Measurements from ENCODE around the gene ZNF26.
A peak's percentile ranks its signal among the peaks of the same experiment; 100 is the strongest.
"Not testable (repeated sequence)": the region's sequence is repeated elsewhere in the genome, so short reads cannot be mapped to it uniquely, and the experiment has no call there.

Gene ZNF26

DNA sequence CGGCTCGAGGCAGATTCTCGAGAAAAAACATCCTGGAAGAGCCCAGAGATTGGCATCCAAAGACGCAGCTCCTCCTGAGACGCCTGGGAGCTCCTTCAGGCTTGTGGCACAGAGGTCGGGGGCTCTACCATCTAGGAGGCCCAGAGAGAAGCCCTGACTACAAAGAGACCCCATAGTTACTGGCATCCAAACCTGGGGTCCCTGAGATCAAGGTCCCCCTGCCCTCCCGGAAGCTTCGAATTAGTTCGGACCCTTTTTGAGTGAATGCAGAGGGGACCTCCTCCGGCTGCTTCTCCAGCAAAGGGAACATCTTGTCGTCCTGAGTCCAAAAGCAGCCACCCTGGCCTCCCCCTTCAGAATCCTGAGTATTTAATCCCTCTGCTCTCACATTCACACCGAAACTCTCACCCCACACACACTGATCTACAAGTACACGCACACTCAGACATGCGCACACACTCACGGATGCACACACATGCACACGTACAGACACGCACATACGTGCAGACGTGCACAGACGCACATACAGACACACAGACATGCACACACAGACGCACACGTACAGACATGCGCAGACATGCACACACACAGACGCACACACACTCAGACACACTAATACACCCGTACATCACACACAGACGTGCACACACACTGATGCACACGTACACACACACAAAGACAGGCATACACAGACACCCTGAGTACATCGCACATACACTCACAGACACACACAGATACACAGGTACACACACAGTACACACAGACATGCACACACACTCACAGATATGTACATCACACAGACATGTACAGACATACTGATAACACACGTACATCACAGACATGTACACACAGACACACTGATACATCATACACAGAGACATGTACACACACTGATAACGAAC lies 36.0 kb upstream of the ZNF26 start:
- Mint-ChIP-seq H3K9me3 (no peaks in the 10 kb centered on the region), H3K4me3 (no peak overlapping the region), H3K27me3 (no peaks in the 10 kb centered on the region), H3K4me1 (peaks cover 18% of the 10 kb centered on the region), H3K36me3 (ENCODE audit: insufficient read depth) (peaks cover 10% of the 10 kb centered on the region), H3K27ac (ENCODE audit: low read depth) (no peak overlapping the region)
- no peak for DNase-seq (ENCODE audit: low spot score in 2 of 2)
- ATAC-seq (replicated peaks; ENCODE audit: extremely low read depth, poor library complexity, severe bottlenecking) = no peak

DNA sequence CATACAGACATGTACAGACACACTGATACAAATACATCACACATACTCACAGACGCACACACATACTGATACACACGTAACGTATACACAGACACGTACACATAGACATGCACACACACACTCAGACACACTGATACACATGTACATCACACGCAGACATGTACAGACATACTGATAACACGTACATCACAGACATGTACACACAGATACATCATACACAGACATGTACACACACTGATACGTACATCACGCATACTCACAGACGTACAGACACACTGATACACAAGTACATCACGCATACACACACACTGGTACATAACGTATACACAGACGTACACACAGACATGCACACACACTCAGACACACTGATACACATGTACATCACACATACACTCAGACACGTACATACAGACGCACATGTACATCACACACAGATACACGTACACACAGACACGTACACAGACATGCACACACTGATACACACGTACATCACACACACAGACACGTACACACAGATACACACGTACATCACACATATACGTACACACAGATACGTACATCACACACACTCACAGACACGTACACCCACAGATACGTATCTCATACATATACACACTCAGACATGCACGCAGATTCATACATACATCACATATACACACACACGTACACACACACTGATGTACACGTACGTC lies 35.2 kb upstream of the ZNF26 start:
- Mint-ChIP-seq H3K36me3 (ENCODE audit: insufficient read depth) (peaks cover 8% of the 10 kb centered on the region), H3K9me3 (no peaks in the 10 kb centered on the region), H3K27ac (ENCODE audit: low read depth) (no peak overlapping the region), H3K4me1 (peaks cover 24% of the 10 kb centered on the region), H3K27me3 (no peaks in the 10 kb centered on the region), H3K4me3 (no peak overlapping the region)
- ATAC-seq (replicated peaks; ENCODE audit: extremely low read depth, poor library complexity, severe bottlenecking) (no peak), DNase-seq (ENCODE audit: low spot score in 2 of 2) (no peak)

DNA sequence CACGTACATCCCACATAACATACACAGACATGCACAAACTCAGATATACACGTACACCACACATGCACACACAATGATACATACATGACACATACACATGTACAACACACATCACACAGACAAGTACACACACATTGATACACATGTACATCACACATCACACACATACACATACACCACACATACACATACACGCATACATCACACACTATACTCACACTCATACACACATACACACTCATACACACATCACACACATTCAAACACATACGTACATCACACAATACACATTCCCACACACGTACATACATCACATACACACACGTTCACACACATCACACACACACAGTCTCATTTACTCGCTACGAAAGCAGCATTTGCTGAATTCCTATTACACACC lies 34.5 kb upstream of the ZNF26 start:
- no peaks in the 10 kb centered on the region for H3K9me3 Mint-ChIP-seq
- H3K4me3 Mint-ChIP-seq = no peak overlapping the region
- no peak for DNase-seq (ENCODE audit: low spot score in 2 of 2)
- no peak overlapping the region for H3K27ac Mint-ChIP-seq (ENCODE audit: low read depth)
- no peak for ATAC-seq (replicated peaks; ENCODE audit: extremely low read depth, poor library complexity, severe bottlenecking)
- H3K4me1 Mint-ChIP-seq = peaks cover 31% of the 10 kb centered on the region
- H3K36me3 Mint-ChIP-seq (ENCODE audit: insufficient read depth) = peaks cover 14% of the 10 kb centered on the region
- H3K27me3 Mint-ChIP-seq = no peaks in the 10 kb centered on the region

DNA sequence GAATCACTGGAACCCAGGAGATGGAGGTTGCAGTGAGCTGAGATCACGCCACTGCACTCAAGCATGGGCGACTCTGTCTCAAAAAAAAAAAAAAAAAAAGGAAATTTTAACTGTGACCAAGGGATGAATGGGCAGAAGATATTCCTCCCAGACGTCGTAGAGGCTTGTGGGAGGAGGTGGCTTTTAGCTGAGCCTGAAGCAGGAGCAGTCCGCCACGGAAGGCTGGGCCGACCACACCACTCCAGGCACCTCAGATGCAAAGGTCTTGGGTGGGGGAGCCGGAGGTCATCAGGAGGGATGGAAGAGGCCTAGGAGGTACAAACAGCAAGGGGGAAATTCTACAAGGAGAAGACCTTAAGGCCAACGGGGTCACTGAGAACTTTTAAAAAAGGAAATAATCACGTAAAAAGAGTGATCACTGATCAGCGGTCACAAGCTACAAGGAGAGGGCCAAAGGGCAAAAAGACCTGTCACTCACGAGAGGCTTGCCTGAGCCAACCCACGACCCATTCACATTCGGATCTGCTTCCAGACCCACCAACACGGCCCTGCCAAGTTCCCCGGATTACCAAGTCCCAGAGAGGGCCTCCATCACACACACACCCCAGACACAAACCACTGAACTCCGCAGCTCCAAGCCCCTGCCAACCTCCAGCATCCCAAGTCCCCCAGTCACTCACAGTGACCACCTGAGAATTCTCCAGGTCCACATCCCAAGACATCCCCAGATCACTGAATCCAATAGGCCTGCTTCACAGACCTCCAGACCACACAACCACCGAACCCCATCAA lies 33.6 kb upstream of the ZNF26 start:
- H3K4me3 Mint-ChIP-seq = no peak overlapping the region
- H3K9me3 Mint-ChIP-seq = no peaks in the 10 kb centered on the region
- no peak for DNase-seq (ENCODE audit: low spot score in 2 of 2)
- H3K36me3 Mint-ChIP-seq (ENCODE audit: insufficient read depth) = peaks cover 16% of the 10 kb centered on the region
- H3K4me1 Mint-ChIP-seq = peaks cover 35% of the 10 kb centered on the region
- ATAC-seq (replicated peaks; ENCODE audit: extremely low read depth, poor library complexity, severe bottlenecking) = no peak
- H3K27ac Mint-ChIP-seq (ENCODE audit: low read depth) = no peak overlapping the region
- no peaks in the 10 kb centered on the region for H3K27me3 Mint-ChIP-seq

DNA sequence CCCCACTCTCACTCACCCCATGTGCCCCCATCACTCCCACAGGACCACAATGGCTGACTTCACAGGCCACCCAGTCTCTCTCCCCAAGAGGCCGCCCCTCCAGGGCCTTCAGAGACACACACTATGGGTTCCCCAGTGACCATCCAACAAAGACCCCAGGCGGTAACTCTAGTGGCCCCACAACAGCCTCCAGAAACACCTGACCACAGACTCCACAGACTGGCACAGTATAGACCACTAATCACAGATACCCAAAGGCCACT lies 33.1 kb upstream of the ZNF26 start:
- Mint-ChIP-seq H3K27ac (ENCODE audit: low read depth) (no peak overlapping the region), H3K4me1 (peaks cover 35% of the 10 kb centered on the region), H3K4me3 (no peak overlapping the region), H3K9me3 (no peaks in the 10 kb centered on the region), H3K36me3 (ENCODE audit: insufficient read depth) (peaks cover 16% of the 10 kb centered on the region), H3K27me3 (no peaks in the 10 kb centered on the region)
- no peak for DNase-seq (ENCODE audit: low spot score in 2 of 2)
- ATAC-seq (replicated peaks; ENCODE audit: extremely low read depth, poor library complexity, severe bottlenecking) = no peak

DNA sequence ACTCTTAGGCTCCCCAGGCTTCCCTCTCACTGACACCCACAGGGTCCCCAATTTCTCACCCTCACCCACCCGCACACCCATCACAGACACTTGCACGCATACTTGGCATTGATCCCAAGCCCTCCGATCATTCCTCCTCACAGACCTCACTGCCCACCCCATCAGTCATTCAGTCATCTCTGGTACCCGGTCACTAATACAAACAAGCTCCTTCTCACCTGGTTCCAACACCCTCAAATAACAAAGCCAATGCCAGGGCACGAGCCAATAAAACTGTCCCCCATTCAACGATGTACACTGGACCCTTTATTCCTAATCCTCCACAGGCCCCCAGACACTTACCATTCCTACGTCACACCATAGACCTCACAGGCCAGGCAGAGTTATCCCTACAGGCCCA lies 32.4 kb upstream of the ZNF26 start:
- H3K4me1 Mint-ChIP-seq = peaks cover 35% of the 10 kb centered on the region
- no peaks in the 10 kb centered on the region for H3K27me3 Mint-ChIP-seq
- no peaks in the 10 kb centered on the region for H3K9me3 Mint-ChIP-seq
- ATAC-seq (replicated peaks; ENCODE audit: extremely low read depth, poor library complexity, severe bottlenecking) (no peak), DNase-seq (ENCODE audit: low spot score in 2 of 2) (no peak)
- H3K36me3 Mint-ChIP-seq (ENCODE audit: insufficient read depth) = peaks cover 16% of the 10 kb centered on the region
- H3K4me3 Mint-ChIP-seq = no peak overlapping the region
- no peak overlapping the region for H3K27ac Mint-ChIP-seq (ENCODE audit: low read depth)

DNA sequence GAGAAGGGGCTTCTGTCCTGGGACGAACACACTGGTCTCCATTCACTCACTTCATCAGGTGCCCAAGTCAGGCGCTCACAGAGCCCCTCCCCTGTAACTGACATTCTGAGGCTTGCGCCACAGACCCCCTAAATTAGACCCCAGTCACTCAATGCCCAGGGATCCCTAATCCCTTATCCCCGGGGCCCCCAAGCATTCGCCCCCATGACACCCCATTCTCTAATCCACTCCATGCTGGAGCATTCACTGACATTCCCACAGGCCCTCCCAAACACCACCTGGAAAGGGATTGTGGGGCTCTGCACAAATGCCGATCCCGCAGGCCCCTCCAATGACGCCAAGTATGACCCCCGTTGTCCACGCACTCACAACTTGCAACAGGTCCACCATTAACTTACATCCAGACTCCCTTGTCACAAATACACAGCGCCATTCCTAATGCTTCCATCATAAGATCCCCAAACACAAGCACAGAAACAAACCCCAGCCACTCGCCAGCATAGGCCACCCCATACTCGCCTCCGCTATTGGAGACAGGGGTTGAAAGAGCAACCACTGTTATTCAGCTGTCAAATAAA lies 31.6 kb upstream of the ZNF26 start:
- peaks cover 35% of the 10 kb centered on the region for H3K4me1 Mint-ChIP-seq
- H3K36me3 Mint-ChIP-seq (ENCODE audit: insufficient read depth) = peaks cover 16% of the 10 kb centered on the region
- DNase-seq (ENCODE audit: low spot score in 2 of 2) (no peak), ATAC-seq (replicated peaks; ENCODE audit: extremely low read depth, poor library complexity, severe bottlenecking) (no peak)
- H3K4me3 Mint-ChIP-seq = peak overlapping the region; percentile 86
- no peaks in the 10 kb centered on the region for H3K9me3 Mint-ChIP-seq
- peak overlapping the region; percentile 92 for H3K27ac Mint-ChIP-seq (ENCODE audit: low read depth)
- no peaks in the 10 kb centered on the region for H3K27me3 Mint-ChIP-seq

DNA sequence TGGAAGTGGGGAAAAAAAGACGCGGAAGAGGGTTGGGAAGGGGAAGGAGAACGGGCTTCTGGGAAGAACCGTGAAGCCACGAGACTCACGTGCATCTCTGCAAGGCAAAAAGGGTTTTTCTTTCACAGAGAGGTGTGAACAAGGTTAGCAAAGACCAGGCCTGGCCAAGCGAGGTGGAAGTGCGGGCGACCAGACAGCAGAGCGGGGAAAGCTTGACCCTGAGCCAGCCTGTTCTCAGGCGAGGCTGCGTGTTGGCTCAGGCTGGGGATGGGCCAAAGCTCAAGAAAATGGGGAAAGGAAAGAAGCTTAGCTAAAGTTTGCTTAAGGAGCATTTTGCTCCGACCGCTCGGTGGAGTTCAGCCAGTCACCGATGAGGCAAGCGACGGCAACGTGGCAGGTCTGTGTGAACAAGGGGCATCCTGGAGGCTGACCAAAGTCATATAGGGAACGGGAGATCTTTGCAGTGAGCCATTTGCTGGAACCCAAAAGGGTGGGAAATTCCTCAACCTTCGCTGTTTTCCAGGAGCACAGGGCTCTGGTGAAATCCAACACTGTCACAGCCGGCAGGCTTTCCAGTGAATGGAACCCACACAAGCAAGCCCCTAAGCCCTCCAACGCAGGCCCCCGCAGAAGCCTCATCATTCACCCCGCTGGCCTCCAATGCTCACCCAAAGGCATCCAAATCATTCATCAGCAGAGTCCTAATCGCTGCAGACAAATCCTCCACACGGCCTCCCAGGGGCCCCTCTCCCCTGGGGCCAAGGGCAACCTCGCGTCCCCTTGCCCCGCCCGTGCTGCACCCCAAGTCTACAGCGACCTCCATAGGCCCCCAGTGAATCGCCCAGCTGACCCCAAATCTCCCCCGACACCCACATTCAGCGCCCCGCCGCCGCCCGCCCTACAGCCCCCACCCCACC lies 30.8 kb upstream of the ZNF26 start:
- peak overlapping the region; percentile 92 for H3K27ac Mint-ChIP-seq (ENCODE audit: low read depth)
- H3K36me3 Mint-ChIP-seq (ENCODE audit: insufficient read depth) = peaks cover 16% of the 10 kb centered on the region
- no peaks in the 10 kb centered on the region for H3K27me3 Mint-ChIP-seq
- peak overlapping the region; percentile 86 for H3K4me3 Mint-ChIP-seq
- H3K9me3 Mint-ChIP-seq = no peaks in the 10 kb centered on the region
- H3K4me1 Mint-ChIP-seq = peaks cover 35% of the 10 kb centered on the region
- no peak for DNase-seq (ENCODE audit: low spot score in 2 of 2)
- ATAC-seq (replicated peaks; ENCODE audit: extremely low read depth, poor library complexity, severe bottlenecking) = peak; percentile 49

DNA sequence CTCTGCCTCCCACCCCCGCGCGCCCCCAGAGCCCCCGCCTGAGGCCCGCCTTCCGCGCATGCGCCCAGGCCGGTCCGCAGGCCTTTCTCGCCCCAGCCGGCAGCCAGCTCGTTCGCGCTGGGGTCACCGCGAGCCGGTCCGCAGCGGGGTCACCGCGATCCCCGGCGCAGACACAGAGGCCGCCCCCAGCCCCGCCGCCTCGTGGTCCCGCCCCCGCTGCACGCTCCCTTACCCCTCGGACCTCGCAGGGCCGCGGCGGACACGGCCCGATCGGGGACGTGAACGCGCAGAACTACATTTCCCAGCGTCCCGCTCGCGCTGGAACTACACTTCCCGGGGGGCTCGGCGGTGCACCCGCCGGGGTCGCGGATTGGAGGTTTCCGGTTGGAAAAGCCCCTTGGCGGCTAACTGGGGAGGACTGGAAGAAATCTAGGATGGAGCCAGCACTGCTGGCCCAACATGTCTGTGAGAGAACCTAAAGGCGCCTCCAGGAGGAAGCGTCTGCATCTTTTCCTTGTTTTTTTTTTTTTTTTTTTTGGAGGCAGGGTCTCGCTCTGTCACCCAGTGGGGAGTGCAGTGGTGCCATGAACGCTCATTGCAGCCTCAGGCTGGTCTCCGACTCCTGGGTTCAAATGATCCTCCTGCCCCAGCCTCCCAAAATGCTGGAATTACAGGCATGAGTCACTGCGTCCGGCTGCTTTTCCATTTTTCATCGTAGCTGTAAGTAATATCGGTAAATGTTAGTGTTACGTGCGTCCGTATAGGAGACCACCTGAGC lies 30.0 kb upstream of the ZNF26 start, which contains the start of gene ZNF605:
Gene ZNF605, minus strand, starts transcription at position 296 of the 778 bp plus-strand sequence. CDS start 10,671 bp downstream, outside the sequence.
- Mint-ChIP-seq H3K36me3 (ENCODE audit: insufficient read depth) (peaks cover 16% of the 10 kb centered on the region), H3K4me3 (peak within 1 kb of the TSS; percentile 86), H3K27me3 (no peaks in the 10 kb centered on the region), H3K4me1 (peaks cover 35% of the 10 kb centered on the region), H3K9me3 (no peaks in the 10 kb centered on the region), H3K27ac (ENCODE audit: low read depth) (peak within 1 kb of the TSS; percentile 92)
- DNase-seq (ENCODE audit: low spot score in 2 of 2) = peak; percentile 76 to 77
- ATAC-seq (replicated peaks; ENCODE audit: extremely low read depth, poor library complexity, severe bottlenecking) = peak; percentile 92

DNA sequence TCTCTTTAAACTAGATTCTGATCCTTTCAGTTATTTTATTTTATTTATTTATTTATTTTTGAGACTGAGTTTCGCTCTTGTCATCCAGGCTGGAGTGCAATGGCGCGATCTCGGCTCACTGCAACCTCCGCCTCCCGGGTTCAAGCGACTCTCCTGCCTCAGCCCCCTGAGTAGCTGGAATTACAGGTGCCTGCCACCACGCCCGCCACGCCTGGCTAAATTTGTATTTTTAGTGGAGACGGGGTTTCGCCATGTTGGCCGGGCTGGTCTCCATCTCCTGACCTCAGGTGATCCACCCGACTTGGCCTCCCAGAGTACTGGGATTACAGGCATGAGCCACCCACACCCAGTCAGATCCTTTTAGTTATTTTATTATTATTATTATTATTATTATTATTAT lies 24.4 kb upstream of the ZNF26 start:
- ATAC-seq (replicated peaks; ENCODE audit: extremely low read depth, poor library complexity, severe bottlenecking); H3K4me3 Mint-ChIP-seq; DNase-seq (ENCODE audit: low spot score in 2 of 2); H3K27ac Mint-ChIP-seq (ENCODE audit: low read depth); H3K4me1 Mint-ChIP-seq; H3K9me3 Mint-ChIP-seq; H3K27me3 Mint-ChIP-seq; H3K36me3 Mint-ChIP-seq (ENCODE audit: insufficient read depth): not testable (repeated sequence)

DNA sequence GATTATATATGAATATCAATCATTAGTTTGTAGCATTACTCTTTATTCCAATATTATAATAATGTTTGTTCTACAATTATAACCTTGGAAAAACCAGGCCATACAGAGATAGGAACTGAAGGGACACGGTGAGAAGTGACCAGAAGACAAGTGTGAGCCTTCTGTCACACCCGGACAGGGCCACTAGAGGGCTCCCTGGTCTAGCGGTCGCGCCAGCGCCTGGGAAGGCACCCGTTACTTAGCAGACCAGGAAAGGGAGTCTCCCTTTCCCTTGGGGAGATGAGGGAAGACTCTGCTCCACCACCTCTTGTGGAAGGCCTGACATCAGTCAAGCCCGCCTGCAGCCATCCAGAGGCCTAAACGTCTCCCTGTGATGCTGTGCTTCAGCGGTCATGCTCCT lies 22.2 kb upstream of the ZNF26 start:
- DNase-seq (ENCODE audit: low spot score in 2 of 2); H3K4me3 Mint-ChIP-seq; H3K36me3 Mint-ChIP-seq (ENCODE audit: insufficient read depth); ATAC-seq (replicated peaks; ENCODE audit: extremely low read depth, poor library complexity, severe bottlenecking); H3K27me3 Mint-ChIP-seq; H3K27ac Mint-ChIP-seq (ENCODE audit: low read depth); H3K4me1 Mint-ChIP-seq; H3K9me3 Mint-ChIP-seq: not testable (repeated sequence)
